DOHH2 (cell line): ENCODE data around the gene U2AF1.
"Not testable (repeated sequence)": the region's sequence is repeated elsewhere in the genome, so short reads cannot be mapped to it uniquely, and the experiment has no call there.

ENCODE experiments used
- CTCF ChIP-seq: fragments of 200-600 bp; sonication (generic); IDR thresholded peaks from one replicate; pipeline ENCODE4 v1.5.1; 2014; ENCODE audit warnings: antibody characterized with exemption, mild to moderate bottlenecking, low read depth, low read length; ENCODE audit not compliant: poor library complexity, severe bottlenecking
- EZH2phosphoT487 ChIP-seq: fragments of 200-600 bp; sonication (generic); IDR thresholded peaks from 2 replicates; pipeline ENCODE4 v1.6.1; 2017; ENCODE audit warnings: borderline replicate concordance, mild to moderate bottlenecking, antibody characterized with exemption, low read length, moderate library complexity, mixed read lengths

- not testable (repeated sequence) for TF ChIP-seq EZH2phosphoT487, CTCF
Measured at GRCh38 chr21:43089463-43089862, 17.9 kb downstream of the U2AF1 start.
